AG04449 (cell line): Measurements from ENCODE around the gene LPAR2.

Experiments
- CTCF ChIA-PET: fragments of 350-600 bp; formaldehyde crosslinking; extraction: SDS; loops from one replicate; lab custom pipeline; 2021; ENCODE audit warnings: antibody characterized with exemption; lab: Yijun Ruan, JAX
- POLR2A ChIA-PET: fragments of 400-600, 350-600 bp; formaldehyde crosslinking; extraction: SDS; loops from one replicate; lab custom pipeline; 2020; ENCODE audit warnings: antibody characterized with exemption, inconsistent platforms; lab: Yijun Ruan, JAX
- DNase-seq: peaks from one replicate; pipeline ENCODE4 v3.0.0-alpha.2; 2010; ENCODE audit warnings: low read depth, low spot score
- H3K4me3 ChIP-seq: 2 replicates; pipeline ENCODE4 v1.5.1; 2011; ENCODE audit warnings: low read depth, mild to moderate bottlenecking, control low read depth, low read length
- TF ChIP-seq, protein P1 (sequence below): IDR thresholded peaks from one replicate; pipeline ENCODE4 v1.5.1; 2011; ENCODE audit warnings: mild to moderate bottlenecking, moderate library complexity, low read length, control low read depth, inconsistent platforms; ENCODE audit not compliant: insufficient read depth; ENCODE audit errors: missing control alignments

LPAR2 gene

DNA sequence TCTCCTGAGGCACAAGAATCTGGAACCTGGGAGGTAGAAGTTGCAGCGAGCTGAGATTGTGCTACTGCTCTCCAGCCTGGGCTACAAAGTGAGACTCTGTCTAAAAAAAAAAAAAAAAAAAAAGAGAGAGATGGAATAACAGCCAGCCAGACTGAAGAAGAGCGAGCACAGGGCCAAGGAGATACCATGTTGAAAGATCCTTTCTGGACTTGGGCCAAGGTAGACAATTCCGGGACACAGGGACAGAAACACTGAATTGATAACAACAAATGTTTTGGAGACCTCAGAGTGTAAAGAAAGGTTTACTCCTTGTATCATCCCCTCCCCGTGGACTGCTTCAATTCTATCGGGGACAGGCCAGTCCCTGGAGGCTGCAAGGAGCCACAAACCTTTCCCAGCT lies 4.6 kb downstream of the LPAR2 start:
- no peak for DNase-seq
- ChIA-PET CTCF (interaction anchor here (0.8 to 2.3 kb wide), 3 partner anchors 21 to 92 kb away, joined by 3 to 8 read pairs (median 3); partner anchors contain the start of gene GMIP), POLR2A (no interaction called here)
- TF ChIP-seq, protein P1, sequence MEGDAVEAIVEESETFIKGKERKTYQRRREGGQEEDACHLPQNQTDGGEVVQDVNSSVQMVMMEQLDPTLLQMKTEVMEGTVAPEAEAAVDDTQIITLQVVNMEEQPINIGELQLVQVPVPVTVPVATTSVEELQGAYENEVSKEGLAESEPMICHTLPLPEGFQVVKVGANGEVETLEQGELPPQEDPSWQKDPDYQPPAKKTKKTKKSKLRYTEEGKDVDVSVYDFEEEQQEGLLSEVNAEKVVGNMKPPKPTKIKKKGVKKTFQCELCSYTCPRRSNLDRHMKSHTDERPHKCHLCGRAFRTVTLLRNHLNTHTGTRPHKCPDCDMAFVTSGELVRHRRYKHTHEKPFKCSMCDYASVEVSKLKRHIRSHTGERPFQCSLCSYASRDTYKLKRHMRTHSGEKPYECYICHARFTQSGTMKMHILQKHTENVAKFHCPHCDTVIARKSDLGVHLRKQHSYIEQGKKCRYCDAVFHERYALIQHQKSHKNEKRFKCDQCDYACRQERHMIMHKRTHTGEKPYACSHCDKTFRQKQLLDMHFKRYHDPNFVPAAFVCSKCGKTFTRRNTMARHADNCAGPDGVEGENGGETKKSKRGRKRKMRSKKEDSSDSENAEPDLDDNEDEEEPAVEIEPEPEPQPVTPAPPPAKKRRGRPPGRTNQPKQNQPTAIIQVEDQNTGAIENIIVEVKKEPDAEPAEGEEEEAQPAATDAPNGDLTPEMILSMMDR, result no peak
- no peak overlapping the region for H3K4me3 ChIP-seq

DNA sequence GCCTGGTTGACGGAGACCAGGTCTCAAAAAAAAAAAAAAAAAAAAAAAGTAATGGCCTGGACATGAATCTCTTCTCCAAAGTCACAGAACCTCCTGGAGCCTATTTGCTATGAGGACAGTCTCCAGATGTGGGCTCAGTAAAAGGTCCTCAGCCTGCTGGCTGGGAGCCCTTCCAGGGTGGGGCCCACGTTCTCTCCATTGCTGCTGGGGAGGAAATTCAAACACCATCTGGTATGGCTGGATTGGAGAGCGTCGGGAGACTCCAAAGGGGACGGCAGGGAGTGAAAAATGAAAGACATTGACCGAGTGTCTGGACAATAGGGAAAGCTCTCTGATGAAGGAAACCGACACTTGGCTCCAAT lies 8.2 kb downstream of the LPAR2 start:
- no peak overlapping the region for H3K4me3 ChIP-seq
- POLR2A ChIA-PET, result no interaction called here
- CTCF ChIA-PET, result interaction anchor here (1.8 kb wide), 1 partner anchor 88 kb away, joined by 8 read pairs; no protein-coding TSS in a partner anchor
- DNase-seq, result no peak
- TF ChIP-seq, protein P1, result no peak

DNA sequence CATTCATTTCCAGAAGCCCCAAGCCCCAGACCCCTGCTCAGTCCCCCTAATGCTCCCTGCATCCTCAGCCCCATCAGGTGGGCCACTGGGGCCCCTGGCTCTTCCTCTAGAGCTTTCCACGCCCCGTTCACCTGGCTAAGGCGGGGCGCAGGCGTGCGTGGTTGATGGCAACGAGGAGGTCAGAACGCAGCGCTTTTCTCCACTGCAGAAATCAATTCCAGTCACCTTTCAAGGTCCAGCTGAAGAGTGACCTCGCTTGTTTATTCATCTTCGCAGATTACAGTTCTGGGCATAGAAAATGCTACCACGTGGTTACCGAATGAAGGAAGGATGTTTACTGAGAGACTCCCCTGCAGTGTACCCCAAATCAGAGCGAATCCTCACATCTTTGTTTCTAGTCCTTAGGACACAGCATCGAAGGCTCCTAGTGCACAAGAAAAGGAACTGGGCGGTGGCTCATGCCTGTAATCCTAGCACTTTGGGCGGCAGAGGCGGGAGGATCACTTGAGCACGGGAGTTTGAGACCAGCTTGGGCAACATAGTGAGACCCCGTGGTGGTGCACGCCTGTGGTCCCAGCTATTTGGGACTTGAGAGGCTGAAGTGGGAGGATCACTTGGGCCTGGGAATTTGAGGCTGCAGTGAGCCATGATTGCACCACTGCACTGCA lies 8.7 kb downstream of the LPAR2 start:
- peak overlapping the region; percentile 67 for H3K4me3 ChIP-seq
- CTCF ChIA-PET, result interaction anchor here (2.2 kb wide), 1 partner anchor 65 kb away, joined by 5 read pairs; no protein-coding TSS in a partner anchor
- TF ChIP-seq, protein P1, result no peak
- DNase-seq, result no peak
- POLR2A ChIA-PET, result no interaction called here

DNA sequence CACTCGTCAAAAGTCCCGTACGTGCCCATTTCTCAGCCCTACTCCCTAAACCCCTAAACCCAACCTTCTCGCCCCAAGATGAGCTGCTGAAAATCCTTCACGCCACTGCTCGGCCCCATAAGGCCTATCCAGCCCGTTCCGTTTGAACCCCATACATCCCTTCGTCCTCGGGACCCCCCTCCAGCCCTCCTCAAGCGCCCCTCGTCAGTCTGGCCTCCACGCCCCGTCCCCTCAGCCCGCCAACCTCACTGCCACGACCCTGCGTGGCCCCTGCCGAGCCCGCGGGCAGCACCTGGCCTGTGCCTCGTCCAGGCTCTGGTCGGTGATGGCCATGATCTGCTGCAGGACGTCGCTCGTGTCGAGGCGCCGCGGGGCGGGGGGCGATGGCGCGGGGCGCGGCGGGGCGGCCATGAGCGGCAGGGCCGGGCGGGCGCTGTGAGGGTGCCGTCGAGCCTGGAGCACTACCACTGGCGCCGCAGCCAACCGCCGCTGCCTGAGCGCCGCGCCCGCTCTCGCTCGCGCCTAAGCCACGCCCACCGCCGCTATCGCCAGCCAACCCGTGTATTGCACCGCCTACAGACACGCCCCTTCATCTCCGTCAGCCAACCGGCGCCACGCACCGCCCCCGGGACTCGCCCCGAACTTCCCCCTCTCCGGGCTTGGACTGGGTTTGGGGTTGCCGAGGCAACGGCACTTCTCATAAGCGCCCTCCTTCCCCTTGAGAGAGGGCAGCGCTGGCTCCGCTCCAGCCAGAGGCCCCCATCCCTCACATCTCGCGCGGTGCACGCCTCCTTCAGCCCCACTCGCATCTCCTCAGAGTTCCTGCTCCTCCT lies 9.6 kb downstream of the LPAR2 start, which contains the start of gene PBX4:
PBX4 (minus strand) TSS at position 469 of the 833 bp plus-strand sequence; CDS start at position 411, 58 bp downstream.
- peak within 1 kb of the TSS; percentile 67 for H3K4me3 ChIP-seq
- TF ChIP-seq, protein P1, result no peak
- ChIA-PET POLR2A (no interaction called here), CTCF (interaction anchor here (2.2 kb wide), 1 partner anchor 64 kb away, joined by 5 read pairs; no protein-coding TSS in a partner anchor)
- DNase-seq, result no peak

DNA sequence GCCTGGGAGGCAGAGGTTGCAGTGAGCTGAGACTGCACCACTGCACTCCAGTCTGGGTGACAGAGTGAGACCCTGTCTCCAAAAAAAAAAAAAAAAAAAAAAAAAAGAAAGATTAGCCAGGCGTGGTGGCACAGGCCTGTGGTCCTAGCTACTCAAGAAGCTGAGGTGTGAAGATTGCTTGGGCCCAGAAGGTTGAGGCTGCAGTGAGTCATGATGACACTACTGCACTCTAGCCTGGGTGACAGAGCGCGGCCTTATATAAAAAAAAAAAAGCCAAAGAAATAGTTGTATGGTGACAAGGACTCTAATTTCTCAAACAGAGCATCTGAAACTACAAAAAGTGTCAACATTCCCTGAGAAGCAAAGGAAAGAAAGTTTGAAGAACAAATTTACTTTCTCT lies 12.9 kb downstream of the LPAR2 start:
- TF ChIP-seq, protein P1, result no peak
- H3K4me3 ChIP-seq, result no peak overlapping the region
- DNase-seq, result no peak
- POLR2A ChIA-PET, result no interaction called here
- CTCF ChIA-PET, result no interaction called here

DNA sequence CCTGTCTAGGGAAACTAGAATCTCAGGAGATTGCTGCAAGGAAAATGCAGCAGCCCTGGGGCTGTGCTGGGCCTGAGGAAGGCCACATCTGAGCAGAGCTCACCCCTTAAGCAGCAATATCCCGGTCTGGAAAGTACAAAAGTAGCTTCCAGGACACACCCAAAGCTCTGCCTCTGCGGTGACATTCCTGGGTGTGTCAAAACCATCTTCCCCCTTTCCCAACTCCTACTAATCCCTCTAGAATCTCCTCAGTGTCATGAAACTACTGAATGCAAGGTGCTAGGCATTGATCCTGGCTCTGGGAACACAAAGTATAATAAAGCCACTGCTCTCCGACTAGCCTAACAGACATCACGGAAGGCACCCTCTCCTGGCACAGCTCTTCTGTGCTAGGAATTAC lies 14.5 kb downstream of the LPAR2 start:
- no peak overlapping the region for H3K4me3 ChIP-seq
- TF ChIP-seq, protein P1, result no peak
- CTCF ChIA-PET, result interaction anchor here (0.8 to 2.9 kb wide), 5 partner anchors 17 to 81 kb away, joined by 3 to 16 read pairs (median 4); no protein-coding TSS in a partner anchor
- POLR2A ChIA-PET, result interaction anchor here (1.0 kb wide), 1 partner anchor 14 kb away, joined by 3 read pairs; no protein-coding TSS in a partner anchor
- no peak for DNase-seq
